ENCODE measurements around the gene GUCY2C. TPM values are rescaled to one million over a fixed set of nuclear protein-coding genes. Genes with fewer than 3 reads are reported as not detected.
A peak's percentile ranks its signal among the peaks of the same experiment; 100 is the strongest.

GUCY2C gene
- total RNA-seq, 1 donor from 2014 or later = not detected

- no peak for DNase-seq (ENCODE audit: low read depth in 2 of 2)
Measured at GRCh38 chr12:14572401-14572800, 124.0 kb downstream of the GUCY2C start.

DNA sequence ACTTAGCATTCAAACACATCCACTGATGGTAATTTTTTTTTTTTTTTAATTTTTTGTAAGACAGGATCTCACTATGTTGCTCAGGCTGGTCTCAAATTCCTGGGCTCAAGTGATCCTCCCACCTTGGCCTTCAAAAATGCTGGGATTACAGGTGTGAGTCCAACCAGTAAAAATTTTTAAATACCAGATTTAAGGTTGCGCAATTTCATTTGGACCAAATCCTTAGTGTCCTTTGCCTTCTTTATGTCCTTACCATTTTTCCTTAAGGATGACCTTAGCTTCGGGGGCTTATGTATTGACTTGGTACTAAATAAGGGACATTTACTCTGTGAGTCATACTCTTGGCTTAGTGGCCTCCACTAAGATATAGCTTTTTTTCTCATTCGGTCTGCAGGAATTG is 124.6 kb downstream of the GUCY2C start:
- DNase-seq (ENCODE audit: low read depth in 2 of 2) = no peak

- no peak for DNase-seq (ENCODE audit: low read depth in 2 of 2)
Measured at GRCh38 chr12:14570231-14570630, 126.2 kb downstream of the GUCY2C start.

DNA sequence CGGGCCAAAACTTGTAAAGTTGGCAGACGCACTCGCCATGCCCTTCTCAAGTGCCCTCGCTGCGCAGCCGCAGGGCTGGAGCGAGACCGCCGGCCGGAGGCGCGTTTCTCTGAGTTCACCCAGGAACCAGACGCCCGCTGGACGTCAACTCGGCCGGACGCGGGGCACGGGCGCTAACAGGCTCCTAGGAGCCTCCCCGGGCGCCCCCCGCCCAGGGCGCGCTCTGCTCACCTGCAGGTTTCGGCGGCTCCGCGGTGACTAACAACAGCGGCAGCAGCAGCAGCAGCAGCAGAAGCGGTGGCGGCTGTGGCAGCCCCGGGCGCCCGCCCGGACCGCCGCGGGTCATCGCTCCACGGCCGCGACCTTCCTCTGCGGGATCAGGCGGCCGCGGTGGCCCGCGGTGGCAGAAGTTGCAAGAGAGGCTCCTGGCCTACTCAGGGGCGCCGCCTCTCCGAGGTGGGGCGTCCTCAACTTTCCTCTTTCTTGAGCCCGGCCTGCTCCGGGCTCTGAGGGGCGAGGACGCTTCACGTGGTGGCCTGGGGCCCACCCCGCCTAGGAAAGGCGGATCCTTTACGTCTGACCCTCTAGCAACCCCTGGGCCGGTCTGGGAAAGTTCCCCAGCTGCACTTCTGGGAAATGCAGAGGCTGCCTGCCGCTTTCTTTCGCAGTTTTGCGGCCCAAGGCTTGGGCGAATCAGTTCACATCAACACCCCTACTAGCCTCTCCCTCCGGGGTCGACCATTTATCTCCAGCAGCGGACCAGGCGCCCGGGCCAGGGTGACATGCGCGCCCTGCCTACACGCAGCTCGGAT is 128.8 kb downstream of the GUCY2C start, which contains the start of gene PLBD1:
TSS of gene PLBD1 (minus strand) at position 533 of the 812 bp plus-strand sequence. CDS start at position 346, 187 bp downstream.
- peak in 1 of 2 donors; percentile 7 for DNase-seq (ENCODE audit: low read depth in 2 of 2)

GRCh38 chr12:14564336-14564959 is 132.0 kb downstream of the GUCY2C start:
- DNase-seq (ENCODE audit: low read depth in 2 of 2) = no peak

DNA sequence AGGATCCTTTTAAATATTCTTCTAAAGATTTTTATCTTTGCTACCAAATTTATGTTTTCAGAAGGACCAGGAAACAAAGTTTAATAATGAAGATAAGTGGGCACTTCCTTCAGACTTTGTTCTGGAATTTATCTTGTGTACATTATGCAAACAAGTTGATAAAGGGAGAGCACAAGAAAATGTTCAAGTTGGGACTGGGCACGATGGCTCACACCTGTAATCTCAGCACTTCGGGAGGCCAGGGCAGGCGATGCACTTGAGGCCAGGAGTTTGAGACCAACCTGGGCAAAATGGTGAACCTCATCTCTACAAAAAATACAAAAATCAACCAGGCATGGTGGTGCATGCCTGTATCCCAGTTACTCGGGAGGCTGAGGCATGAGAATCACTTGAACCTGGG is 133.4 kb downstream of the GUCY2C start:
- no peak for DNase-seq (ENCODE audit: low read depth in 2 of 2)

Other genes with a start within 250 kb of the GUCY2C start
- gene PLBD1, start 128.7 kb downstream of the GUCY2C start, total RNA-seq = 0.38 and 1.0 TPM in 2 replicates
- gene WBP11, start 106.9 kb upstream of the GUCY2C start, total RNA-seq = 12.0 and 14.6 TPM in 2 replicates
- 0.63 and 0.77 TPM in 2 replicates for gene C12orf60, start 107.1 kb upstream of the GUCY2C start, total RNA-seq
- gene SMCO3, start 117.6 kb upstream of the GUCY2C start, total RNA-seq = 0.89 and 1.4 TPM in 2 replicates
- gene ART4, start 146.9 kb upstream of the GUCY2C start, total RNA-seq = 74.8 and 91.9 TPM in 2 replicates
- 149 and 328 TPM in 2 replicates for gene MGP, start 189.3 kb upstream of the GUCY2C start, total RNA-seq
- gene ERP27, start 241.9 kb upstream of the GUCY2C start, total RNA-seq = 0.13 TPM in 1 of 2 replicates, not detected in the other